Measurements from ENCODE around the gene HELZ.
"Not testable (repeated sequence)": the region's sequence is repeated elsewhere in the genome, so short reads cannot be mapped to it uniquely, and the experiment has no call there.

The HELZ gene, protein sequence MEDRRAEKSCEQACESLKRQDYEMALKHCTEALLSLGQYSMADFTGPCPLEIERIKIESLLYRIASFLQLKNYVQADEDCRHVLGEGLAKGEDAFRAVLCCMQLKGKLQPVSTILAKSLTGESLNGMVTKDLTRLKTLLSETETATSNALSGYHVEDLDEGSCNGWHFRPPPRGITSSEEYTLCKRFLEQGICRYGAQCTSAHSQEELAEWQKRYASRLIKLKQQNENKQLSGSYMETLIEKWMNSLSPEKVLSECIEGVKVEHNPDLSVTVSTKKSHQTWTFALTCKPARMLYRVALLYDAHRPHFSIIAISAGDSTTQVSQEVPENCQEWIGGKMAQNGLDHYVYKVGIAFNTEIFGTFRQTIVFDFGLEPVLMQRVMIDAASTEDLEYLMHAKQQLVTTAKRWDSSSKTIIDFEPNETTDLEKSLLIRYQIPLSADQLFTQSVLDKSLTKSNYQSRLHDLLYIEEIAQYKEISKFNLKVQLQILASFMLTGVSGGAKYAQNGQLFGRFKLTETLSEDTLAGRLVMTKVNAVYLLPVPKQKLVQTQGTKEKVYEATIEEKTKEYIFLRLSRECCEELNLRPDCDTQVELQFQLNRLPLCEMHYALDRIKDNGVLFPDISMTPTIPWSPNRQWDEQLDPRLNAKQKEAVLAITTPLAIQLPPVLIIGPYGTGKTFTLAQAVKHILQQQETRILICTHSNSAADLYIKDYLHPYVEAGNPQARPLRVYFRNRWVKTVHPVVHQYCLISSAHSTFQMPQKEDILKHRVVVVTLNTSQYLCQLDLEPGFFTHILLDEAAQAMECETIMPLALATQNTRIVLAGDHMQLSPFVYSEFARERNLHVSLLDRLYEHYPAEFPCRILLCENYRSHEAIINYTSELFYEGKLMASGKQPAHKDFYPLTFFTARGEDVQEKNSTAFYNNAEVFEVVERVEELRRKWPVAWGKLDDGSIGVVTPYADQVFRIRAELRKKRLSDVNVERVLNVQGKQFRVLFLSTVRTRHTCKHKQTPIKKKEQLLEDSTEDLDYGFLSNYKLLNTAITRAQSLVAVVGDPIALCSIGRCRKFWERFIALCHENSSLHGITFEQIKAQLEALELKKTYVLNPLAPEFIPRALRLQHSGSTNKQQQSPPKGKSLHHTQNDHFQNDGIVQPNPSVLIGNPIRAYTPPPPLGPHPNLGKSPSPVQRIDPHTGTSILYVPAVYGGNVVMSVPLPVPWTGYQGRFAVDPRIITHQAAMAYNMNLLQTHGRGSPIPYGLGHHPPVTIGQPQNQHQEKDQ (N-terminal part only)

DNA sequence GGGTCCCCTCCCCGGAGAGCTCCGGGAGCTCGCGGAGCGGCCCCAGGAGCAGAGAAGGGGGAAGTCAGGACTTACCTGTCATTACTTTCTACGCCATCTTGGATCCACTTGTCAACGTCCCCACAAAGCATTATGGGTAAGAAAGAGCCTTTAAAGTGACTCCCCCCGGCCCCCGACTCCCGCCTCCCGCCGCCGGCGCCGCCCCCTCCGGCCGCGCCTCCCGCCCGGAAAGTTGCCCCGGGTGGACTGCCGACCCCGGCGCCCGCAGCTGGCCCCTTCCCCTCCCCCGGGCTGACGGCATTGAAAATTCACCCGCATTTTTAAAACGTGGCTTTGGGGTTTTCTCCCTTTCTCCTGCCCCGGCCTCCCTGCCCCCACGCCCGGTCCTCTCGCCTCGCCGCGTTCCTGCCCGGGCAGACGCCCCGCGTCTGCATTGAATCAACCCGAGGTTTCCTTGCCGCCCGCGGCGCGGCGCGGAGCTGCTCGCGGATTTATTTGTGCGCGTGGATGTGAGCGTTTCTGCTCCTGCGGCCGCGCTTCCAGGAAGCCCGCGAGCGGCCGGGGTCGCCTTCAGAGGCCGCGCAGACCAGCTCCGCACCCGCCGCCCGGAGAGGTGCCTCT lies at the start of gene HELZ:
TSS of gene HELZ (minus strand) at position 124 of the 621 bp plus-strand sequence. CDS start 26,392 bp downstream, outside the sequence.
- peak; percentile 67 for DNase-seq

DNA sequence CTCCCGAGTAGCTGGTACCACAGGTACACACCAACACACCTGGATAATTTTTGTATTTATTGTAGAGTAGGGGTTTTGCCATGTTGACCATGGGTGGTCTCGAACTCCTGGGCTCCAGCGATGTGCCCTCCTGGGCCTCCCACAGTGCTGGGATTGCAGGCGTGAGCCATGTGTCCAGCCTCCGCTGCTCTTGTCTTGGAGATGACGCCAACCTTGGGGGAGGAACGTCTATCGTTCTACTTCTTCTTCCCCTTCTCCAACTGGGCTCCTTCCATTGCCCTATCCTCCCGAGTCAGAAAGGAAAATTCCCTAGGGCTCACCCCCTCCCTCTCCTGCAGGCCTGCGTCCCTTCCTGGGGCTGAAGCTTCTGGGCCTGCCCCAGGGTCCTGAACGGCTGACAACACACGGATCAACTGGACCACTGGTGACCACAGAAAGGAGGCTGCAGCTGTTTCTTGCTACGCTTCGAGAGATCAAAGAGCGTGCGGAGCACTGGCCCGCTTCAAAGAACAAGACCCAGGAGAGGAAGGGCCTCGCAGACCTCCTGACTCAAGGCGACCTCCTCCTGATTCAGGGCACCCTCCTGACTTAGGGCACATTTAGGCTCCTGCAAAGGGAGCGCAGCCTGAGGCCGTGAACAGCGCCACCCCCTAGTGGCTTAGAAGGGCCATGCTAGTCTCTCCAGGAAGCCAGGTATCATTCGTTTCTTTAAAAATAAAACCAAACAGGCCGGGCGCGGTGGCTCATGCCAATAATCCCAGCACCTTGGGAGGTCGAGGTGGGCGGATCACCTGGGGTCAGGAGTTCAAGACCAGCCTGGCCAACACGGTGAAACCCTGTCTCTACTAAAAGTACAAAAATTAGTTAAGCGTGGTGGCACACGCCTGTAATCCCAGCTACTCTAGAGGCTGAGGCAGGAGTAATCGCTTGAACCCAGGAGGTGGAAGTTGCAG lies 48.5 kb upstream of the HELZ start:
- DNase-seq, result peak; percentile 14

DNA sequence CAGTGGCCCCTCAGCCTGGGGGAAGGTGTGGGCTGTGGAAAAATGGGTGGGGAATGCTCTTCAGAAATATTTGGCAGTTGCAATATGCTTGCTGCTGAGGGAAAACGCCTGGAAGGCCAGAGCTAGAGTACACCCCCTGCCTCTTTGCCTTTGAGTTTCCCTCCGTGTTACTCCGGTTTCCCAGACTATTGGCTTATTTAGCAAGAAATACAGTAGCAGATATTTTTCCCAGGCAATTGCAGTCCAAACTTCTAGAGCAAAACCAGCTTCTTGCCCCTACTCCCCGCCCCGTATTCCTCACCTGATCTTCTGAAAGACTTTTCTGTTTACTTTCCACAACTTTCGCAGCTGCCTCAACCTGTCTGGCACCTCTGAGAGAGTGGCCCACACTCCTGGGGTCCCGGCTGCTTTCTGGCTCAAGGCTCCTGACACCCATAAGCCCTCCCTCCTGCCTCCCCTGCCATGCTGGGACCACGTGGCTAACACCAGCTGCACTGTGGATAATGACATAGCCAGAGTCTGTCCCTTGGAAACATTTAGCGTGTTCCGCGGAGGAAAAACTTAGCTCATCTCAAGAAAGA lies 45.8 kb upstream of the HELZ start:
- no peak for DNase-seq

DNA sequence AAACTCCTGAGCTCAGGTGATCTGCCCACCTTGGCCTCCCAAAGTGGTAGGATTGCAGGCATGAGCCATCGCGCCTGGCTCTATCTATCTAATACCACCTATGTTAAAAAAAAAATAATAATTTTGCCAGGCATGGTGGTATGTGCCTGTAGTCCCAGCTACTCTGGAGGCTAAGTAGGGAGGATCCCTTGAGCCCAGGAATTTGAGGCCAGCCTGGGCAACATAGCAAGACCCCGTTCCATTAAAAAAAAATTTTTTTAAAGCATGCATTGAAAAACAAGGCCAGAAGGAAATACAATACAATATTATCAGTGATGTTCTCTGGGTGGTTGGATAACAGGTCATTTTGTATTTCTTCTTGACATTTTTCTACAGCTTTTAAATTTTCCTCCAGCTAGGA lies 45.2 kb upstream of the HELZ start:
- no peak for DNase-seq

DNA sequence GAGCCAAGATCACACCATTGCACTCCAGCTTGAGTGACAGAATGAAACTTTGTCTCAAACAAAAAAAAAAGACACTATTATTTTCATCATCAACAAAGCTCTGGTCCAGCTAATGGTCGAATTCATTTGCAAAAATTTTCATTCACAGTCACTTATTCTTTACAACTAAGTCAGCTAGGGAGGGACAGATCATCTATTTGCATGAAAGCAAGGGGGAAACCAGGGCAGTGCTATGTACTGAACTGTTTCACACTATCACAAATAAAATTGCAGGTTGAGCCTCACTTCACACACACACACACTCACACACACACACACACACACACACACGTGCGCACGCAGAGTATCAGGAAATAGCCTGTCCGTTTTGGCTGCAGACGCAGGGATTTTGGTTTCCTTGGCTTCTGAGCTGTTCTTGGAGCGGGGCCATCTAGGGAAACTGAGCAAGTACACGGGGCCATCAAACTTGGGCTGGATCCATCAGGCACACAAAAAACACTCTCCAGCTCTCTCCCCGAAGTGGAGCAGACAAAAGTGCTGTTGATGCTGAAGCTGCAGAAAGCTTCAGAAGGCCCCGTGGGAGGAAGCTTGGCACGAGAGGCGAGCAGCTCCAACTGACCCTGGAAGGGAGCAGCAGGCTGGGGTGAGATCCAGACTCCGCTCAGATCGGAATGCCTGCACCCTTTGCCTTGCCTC lies 44.3 kb upstream of the HELZ start:
- no peak for DNase-seq

DNA sequence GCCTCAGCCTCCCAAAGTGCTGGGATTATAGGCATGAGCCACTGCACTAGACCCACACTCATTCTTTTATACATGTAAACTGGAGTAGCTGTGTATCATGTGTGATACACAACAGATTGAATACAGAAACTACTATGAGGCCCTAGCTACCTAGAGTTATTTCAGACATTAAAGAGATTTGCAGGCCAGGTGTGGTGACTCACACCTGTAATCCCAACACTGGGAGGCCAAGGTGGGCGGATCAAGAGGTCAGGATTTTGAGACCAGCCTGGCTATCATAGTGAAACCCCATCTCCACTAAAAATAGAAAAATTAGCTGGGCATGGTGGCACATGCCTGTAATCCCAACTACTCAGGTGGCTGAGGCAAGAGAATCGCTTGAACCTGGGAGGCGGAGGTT lies 41.8 kb upstream of the HELZ start:
- DNase-seq, result not testable (repeated sequence)

DNA sequence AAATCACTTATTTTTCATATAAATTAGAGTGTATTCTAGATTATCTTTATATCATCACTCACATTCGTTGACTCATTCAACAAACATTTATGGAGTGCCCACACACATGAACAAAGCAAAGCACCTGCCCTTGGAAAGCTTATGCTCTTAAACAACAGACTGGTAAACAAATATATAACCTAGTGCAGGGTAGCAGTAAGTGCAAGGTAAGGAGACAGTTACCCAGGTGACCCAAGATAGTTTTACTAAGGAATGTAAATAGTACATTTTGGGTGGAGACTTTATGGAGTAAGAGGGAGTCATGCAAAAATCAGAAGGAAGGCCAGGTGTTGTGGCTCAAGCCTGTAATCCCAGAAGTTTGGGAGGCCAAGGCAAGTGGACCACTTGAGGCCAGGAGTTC lies 40.4 kb upstream of the HELZ start:
- no peak for DNase-seq

DNA sequence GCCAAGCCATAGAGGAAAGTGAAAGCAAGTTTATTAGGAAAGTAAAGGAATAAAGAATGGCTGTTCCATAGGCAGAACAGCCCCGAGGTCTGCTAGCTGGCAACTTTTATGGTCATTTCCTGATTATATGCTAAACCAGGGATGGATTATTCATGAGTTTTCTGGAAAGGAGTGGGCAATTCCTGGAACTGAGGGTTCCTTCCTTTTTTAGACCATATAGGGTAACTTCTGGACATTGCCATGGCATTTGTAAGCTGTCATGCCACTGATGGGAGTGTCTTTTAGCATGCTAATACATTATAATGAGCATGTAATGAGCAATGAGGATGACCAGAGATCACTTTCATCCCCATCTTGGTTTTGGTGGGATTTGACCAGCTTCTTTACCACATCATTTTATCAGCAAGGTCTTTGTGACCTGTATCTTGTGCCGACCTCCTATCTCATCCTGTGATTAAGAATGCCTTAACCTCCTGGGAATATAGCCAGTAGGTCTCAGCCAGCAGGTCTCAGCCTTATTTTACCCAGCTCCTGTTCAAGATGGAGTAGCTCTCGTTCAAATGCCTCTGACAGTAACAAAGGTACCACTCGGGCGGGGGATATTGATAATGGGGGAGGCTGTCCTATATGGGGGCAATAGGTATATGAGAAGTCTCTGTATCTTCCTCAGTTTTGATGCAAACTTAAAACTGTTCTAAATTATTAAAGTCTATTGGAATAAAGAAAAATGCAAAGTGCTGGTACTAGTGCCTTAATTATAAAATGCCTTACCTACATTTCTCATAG lies 38.9 kb upstream of the HELZ start:
- DNase-seq, result no peak

DNA sequence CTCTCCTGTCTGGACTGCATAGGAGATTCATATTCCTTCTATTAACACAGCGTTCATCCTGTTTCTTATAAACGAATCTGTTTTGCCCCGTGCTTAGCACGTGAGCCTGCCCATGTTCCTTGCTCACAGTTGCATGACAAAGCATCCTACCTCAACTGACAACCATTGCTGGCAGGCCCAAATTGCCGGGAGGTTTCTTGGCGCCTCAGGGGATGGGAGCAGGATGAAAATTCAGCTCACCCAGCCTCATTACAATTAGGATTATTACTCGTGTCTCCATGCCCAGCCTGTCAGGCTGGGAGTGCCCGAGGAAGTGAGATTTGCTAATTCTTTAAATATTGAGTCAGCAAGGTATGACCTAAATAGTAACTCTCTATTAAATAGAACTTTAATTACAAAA lies 36.7 kb upstream of the HELZ start:
- DNase-seq, result no peak

DNA sequence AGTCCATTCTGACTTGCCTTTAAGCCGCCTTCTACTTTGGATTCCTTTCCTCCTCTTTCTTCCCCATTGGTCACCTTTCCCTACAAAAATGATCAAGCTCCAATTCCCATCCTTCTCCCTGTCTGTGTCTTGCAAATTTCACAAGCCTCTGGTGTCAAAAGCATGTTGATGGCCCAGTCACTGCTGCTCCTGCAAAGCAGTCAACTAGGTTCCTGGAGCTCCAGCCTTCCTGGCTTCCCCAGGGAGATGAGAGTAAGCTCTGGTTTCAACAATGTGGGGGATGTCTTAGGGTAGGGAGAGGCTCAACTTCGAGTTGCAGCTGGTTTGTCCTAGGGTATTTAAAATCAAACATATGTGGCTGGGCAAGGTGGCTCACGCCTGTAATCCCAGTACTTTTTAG lies 36.1 kb upstream of the HELZ start:
- DNase-seq, result no peak

DNA sequence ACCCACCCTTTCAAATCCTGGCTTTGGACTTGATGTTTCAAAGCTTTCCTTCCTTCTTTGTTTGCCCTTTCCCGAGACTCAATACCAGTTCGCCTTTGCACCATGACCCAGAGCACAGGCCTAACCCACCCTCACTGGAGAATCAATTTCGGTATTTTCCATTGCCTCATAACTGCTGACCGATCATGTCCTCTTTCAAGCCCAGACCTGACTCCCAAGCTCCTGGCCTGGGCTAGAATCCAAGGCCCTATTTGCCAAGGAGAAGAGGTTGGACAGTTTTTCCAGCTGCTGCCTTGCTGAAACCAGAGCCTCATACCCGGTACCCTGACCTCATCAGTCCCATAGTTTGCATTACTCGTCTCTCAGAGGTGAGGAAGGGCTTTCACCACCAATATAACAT lies 35.3 kb upstream of the HELZ start:
- no peak for DNase-seq

DNA sequence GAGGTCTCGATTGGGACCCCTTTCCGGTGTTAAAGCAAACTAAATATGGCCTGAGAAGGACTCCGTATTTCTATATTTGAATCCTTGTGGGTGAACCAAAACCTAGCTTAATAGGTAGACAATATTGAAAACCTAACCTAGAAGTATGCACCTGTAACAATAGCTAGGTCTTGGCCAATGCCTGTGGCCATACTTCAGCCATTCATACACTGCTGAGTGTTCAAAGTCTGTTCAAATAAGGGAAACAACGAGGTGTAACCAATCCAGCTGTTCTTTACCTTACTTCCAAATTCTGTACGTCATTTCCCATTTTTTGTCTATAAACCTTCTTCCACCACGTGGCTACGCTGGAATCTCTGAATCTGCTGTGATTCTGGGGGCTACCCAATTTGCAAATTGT lies 34.1 kb upstream of the HELZ start:
- DNase-seq, result no peak

DNA sequence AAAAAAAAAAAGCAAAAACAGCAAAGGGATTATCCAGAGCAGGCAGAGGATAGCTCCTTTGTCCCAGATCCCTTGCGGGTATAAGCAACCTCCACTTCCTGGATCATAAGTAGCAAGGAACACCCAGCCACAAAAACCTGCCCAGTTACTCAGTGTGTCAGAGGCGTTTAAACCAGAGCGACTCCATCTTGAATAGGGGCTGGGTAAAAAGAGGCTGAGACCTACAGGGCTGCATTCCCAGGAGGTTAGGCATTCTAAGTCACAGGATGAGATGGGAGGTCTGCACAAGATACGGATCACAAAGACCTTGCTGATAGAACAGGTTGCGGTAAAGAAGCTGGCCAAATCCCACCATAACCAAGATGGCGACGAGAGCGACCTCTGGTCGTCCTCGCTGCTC lies 33.4 kb upstream of the HELZ start:
- no peak for DNase-seq

DNA sequence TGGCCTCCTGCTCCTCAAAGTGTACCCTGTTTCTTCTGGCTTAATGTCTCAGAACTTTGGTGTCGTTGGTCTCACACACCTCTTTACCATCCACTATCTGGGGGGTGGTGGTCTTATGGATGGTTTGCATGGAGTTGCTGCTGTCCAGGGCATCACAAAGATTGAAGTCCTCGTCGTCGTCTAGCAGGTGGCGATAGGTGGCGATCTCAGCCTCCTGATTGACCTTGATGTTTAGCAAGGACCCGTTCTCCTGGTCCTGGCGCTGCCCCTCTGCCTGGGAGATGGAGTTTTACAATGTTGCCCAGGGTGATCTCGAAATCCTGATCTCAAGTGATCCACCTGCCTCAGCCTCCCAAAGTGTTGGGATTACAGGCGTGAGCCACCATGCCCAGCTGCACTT lies 31.1 kb upstream of the HELZ start:
- no peak for DNase-seq

DNA sequence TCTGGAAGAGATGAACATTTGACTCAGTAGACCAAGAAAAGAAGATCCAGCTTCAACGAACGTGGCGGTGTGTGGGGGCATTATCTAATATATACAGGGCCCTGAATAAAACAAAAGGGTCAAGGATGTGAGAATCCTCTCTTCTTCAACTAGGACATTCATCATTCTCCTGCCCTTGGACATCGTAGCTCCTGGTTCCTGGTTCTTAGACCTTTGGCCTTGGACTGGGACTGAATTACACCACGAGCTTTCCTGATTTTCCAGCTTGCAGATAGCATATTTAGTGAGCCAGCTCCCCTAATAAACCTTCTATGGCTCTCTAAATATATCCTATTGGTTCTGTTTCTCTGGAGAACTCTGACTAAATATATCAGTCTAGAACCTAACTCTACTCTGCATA lies 29.5 kb upstream of the HELZ start:
- DNase-seq, result no peak

DNA sequence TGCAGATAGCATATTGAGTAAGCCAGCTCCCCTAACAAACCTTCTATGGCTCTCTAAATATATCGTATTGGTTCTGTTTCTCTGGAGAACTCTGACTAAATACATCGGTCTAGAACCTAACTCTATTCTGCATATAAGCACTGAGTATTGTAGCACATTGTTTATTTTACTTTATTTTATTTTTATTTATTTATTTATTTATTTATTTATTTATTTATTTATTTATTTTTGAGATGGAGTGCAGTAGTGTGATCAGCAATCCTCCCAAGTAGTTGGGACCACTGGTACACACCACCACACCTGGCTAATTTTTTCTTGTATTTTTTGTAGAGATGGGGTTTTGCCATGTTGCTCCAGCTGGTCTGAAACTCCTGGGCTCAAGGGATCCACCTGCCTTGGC lies 28.9 kb upstream of the HELZ start:
- DNase-seq, result no peak

DNA sequence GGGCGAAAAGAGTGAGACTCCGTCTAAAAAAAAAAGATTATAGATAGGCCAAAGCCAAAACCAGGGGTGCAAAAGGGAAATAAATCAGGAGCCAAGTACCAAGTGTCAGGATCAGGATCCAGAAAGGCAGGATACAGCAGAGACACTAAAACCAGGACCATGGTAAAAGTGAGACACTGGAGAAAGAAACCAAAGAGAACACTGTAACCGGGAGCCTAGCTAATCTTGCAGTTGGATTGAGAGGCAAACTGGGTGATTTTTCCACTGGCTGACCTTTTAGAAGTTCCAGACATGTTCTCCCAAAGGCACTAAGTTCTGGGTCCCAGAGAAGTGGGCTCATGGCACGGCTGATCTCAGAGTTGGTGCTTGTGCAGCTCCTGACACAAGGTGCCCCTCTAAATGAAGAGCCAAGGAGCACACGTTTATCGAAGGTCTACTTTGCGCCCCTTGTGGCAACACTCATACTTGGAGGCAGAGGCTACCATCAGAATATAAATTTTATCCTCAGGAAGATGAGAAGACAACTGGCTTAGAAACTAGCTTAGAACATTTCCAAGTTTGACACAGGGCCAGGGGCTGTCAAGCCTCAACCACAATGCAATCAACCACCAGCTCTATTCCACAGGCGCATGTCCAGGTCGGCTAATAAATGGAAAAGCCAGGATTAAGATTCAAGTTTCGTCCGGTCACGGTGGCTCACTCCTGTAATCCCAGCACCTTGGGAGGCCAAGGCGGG lies 27.5 kb upstream of the HELZ start:
- DNase-seq, result no peak

DNA sequence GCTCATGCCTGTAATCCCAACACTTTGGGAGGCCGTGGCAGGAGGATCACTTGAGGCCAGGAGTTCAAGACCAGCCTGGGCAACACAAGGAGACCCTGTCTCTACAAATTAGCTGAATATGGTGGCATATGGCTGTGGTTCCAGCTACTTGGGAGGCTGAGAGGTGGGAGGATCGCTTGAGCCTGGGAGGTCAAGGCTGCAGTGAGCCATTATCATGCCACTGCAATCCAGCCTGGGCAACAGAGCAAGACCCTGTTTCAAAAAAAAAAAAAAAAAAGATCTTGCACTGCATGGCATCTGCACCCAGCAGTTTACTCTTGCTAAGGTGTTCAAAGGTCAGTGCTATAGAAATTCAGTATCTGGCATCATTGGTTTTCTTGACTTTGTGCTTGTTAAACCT lies 26.2 kb upstream of the HELZ start:
- not testable (repeated sequence) for DNase-seq

DNA sequence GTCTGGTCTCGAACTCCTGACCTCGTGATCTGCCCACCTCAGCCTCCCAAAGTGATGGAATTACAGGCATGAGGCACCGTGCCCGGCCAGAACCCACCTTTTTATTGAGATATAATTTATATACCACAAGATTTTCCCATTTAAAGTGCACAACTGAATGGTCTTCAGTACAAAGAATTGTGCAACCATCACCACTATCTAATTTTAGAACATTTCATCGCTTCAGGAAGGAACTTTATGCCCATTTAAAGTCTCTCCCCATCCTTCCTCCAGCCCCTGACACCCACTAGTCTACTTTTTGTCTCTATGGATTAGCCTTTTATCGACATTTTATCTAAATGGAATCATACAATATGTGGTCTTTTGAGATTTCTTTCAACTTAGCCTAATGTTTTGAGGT lies 25.4 kb upstream of the HELZ start:
- DNase-seq, result no peak
